K562 (cell line): ENCODE results near the gene PXN. TPM values are rescaled to one million over a fixed set of nuclear protein-coding genes. Genes with fewer than 3 reads are reported as not detected.

Source experiments
- MTA2 ChIP-seq: fragments of 450-650 bp; IDR thresholded peaks from 2 replicates; pipeline ENCODE4 v1.6.1; 2016; ENCODE audit warnings: low read depth
- PML ChIP-seq: IDR thresholded peaks from 2 replicates; pipeline ENCODE4 v1.6.1; 2012; ENCODE audit warnings: low read length, inconsistent platforms
- PTTG1 ChIP-seq: fragments of 450-650 bp; IDR thresholded peaks from 2 replicates; pipeline ENCODE4 v1.6.1; 2016; ENCODE audit warnings: low read depth, mild to moderate bottlenecking, missing genetic modification characterization, missing compliant biosample characterization
- RAD21 ChIP-seq, 2 experiments: fragments of 250-450 bp in 1 of 2; fragments of 450-650 bp in 1 of 2; sonication (Bioruptor Pico) in 1 of 2; formaldehyde crosslinking in 1 of 2; IDR thresholded peaks in 1 of 2; conservative IDR thresholded peaks in 1 of 2; 2 replicates each; pipeline versions ENCODE4 v1.4.0 to v1.8.0; 2020 to 2022; ENCODE audit warnings: mild to moderate bottlenecking in 2 of 2, moderate library complexity in 1 of 2
- RHOXF2B ChIP-seq: fragments of 250-450 bp; sonication (Bioruptor Pico); conservative IDR thresholded peaks from 2 replicates; pipeline ENCODE4 v1.5.1; 2021
- RUNX1 ChIP-seq: sonication (generic); IDR thresholded peaks from 2 replicates; pipeline ENCODE4 v1.6.1; 2016; ENCODE audit warnings: antibody characterized with exemption, low read depth
- SMARCE1 ChIP-seq: fragments of 450-650 bp; IDR thresholded peaks from 2 replicates; pipeline ENCODE4 v1.7.1; 2016; ENCODE audit warnings: mild to moderate bottlenecking
- SRSF3 ChIP-seq: fragments of 200-400 bp; formaldehyde crosslinking; IDR thresholded peaks from 2 replicates; pipeline ENCODE4 v1.6.1; 2016; ENCODE audit warnings: mild to moderate bottlenecking, low read length, moderate library complexity; ENCODE audit not compliant: insufficient read depth
- TEAD4 ChIP-seq, 2 experiments: sonication (generic) in 1 of 2; formaldehyde crosslinking in 1 of 2; IDR thresholded peaks; 2 replicates each; pipeline versions ENCODE4 v1.6.1 to v1.8.0; 2012 to 2022; ENCODE audit warnings: borderline replicate concordance in 1 of 2, inconsistent platforms in 1 of 2, low read length in 1 of 2, mild to moderate bottlenecking in 1 of 2, missing genetic modification reagents in 1 of 2
- XRCC5 ChIP-seq: fragments of 200-400 bp; formaldehyde crosslinking; IDR thresholded peaks from 2 replicates; pipeline ENCODE4 v1.6.1; 2017; ENCODE audit warnings: low read depth, mild to moderate bottlenecking, low read length
- polyA plus RNA-seq, 8 experiments: library from polyadenylated mRNA; depleted of rRNA in 4 of 8; stranded (reverse) in 5 of 8; unstranded in 3 of 8; fragments of >200 nt; fragmentation: Nextera tagmentation in 2 of 8; fragmentation: Illumina TruSeq in 1 of 8; extraction: Ambion mirVana in 2 of 8; extraction: Trizol in 1 of 8; gene quantifications; 2 replicates each; pipeline versions ENCODE4 v1.2.1 to v1.2.3, GENCODE V29; 2011 to 2014; ENCODE audit warnings: inconsistent platforms in 1 of 8, missing spikeins in 1 of 8
- total RNA-seq, 7 experiments: library from RNA; depleted of rRNA in 6 of 7; stranded (reverse); fragments of >200 nt in 6 of 7; fragmentation: Illumina TruSeq in 2 of 7; extraction: Trizol in 2 of 7; gene quantifications; 2 replicates each; pipeline versions ENCODE4 v1.2.1 to v1.2.3, GENCODE V29; 2011 to 2021; ENCODE audit warnings: low replicate concordance in 1 of 7
- TF ChIP-seq, protein P1 (sequence below): sonication (generic); formaldehyde crosslinking; IDR thresholded peaks from 2 replicates; pipeline ENCODE4 v1.8.0; 2023; ENCODE audit warnings: mild to moderate bottlenecking, missing genetic modification reagents
- TF ChIP-seq, protein P2 (sequence below): fragments of 250-450 bp; sonication (Bioruptor Pico); IDR thresholded peaks from 2 replicates; pipeline ENCODE4 v1.4.0; 2020
- TF ChIP-seq, protein P3 (sequence below): fragments of 200-400 bp; formaldehyde crosslinking; IDR thresholded peaks from 2 replicates; pipeline ENCODE4 v1.6.1; 2017; ENCODE audit warnings: mild to moderate bottlenecking, low read depth, low read length, moderate library complexity
- TF ChIP-seq, protein P4 (sequence below): fragments of 450-650 bp; IDR thresholded peaks from 2 replicates; pipeline ENCODE4 v1.6.1; 2016

The PXN gene
- total and polyA plus RNA-seq, 9 of the 15 experiments (the other 6 are each of a cell fraction or from before 2014, with no cell fraction given) = 4.0 to 74.1 (median 18.6) TPM

DNA sequence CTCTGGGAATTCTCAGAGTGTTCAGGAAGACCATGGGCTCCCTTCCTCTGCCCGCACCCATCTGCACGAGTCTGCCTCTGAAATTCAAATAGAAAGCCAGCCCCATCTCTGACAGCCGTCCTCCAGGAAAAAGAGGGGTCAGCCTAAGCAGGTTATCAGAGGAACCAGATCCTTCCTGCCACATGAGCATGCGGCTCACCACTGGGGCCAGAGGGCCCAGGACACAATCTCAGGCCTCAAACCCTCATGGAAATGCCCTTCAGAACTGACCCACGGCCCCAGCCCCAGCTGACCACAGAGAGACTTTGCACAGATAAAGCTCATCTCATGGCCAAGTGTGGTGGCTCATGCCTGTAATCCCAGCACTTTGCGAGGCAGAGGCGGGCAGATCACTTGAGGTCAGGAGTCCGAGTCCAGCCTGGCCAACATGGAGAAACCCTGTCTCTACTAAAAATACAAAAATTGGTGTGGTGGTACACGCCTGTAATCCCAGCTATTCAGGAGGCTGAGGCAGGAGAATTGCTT, 23.2 kb downstream of the PXN start (continued):
- TF ChIP-seq, protein P1, sequence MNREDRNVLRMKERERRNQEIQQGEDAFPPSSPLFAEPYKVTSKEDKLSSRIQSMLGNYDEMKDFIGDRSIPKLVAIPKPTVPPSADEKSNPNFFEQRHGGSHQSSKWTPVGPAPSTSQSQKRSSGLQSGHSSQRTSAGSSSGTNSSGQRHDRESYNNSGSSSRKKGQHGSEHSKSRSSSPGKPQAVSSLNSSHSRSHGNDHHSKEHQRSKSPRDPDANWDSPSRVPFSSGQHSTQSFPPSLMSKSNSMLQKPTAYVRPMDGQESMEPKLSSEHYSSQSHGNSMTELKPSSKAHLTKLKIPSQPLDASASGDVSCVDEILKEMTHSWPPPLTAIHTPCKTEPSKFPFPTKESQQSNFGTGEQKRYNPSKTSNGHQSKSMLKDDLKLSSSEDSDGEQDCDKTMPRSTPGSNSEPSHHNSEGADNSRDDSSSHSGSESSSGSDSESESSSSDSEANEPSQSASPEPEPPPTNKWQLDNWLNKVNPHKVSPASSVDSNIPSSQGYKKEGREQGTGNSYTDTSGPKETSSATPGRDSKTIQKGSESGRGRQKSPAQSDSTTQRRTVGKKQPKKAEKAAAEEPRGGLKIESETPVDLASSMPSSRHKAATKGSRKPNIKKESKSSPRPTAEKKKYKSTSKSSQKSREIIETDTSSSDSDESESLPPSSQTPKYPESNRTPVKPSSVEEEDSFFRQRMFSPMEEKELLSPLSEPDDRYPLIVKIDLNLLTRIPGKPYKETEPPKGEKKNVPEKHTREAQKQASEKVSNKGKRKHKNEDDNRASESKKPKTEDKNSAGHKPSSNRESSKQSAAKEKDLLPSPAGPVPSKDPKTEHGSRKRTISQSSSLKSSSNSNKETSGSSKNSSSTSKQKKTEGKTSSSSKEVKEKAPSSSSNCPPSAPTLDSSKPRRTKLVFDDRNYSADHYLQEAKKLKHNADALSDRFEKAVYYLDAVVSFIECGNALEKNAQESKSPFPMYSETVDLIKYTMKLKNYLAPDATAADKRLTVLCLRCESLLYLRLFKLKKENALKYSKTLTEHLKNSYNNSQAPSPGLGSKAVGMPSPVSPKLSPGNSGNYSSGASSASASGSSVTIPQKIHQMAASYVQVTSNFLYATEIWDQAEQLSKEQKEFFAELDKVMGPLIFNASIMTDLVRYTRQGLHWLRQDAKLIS (CRISPR knock-in tag) = no peak
- TF ChIP-seq, protein P2, sequence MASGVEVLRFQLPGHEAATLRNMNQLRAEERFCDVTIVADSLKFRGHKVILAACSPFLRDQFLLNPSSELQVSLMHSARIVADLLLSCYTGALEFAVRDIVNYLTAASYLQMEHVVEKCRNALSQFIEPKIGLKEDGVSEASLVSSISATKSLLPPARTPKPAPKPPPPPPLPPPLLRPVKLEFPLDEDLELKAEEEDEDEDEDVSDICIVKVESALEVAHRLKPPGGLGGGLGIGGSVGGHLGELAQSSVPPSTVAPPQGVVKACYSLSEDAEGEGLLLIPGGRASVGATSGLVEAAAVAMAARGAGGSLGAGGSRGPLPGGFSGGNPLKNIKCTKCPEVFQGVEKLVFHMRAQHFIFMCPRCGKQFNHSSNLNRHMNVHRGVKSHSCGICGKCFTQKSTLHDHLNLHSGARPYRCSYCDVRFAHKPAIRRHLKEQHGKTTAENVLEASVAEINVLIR (CRISPR knock-in tag) = 0 out of 2 replicates have a peak, but pooled peaks have one; percentile 33
- no peak for TF ChIP-seq SRSF3
- peak; percentile 96 for TF ChIP-seq TEAD4 (IDR thresholded peaks at IDR 0.05; ENCODE audit: low read length)
- no peak; the same call in 1 of the 2 replicates for TF ChIP-seq TEAD4 (CRISPR knock-in tag; IDR thresholded peaks at IDR 0.05; ENCODE audit: borderline replicate concordance)
- TF ChIP-seq, protein P3, sequence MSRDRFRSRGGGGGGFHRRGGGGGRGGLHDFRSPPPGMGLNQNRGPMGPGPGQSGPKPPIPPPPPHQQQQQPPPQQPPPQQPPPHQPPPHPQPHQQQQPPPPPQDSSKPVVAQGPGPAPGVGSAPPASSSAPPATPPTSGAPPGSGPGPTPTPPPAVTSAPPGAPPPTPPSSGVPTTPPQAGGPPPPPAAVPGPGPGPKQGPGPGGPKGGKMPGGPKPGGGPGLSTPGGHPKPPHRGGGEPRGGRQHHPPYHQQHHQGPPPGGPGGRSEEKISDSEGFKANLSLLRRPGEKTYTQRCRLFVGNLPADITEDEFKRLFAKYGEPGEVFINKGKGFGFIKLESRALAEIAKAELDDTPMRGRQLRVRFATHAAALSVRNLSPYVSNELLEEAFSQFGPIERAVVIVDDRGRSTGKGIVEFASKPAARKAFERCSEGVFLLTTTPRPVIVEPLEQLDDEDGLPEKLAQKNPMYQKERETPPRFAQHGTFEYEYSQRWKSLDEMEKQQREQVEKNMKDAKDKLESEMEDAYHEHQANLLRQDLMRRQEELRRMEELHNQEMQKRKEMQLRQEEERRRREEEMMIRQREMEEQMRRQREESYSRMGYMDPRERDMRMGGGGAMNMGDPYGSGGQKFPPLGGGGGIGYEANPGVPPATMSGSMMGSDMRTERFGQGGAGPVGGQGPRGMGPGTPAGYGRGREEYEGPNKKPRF = no peak
- TF ChIP-seq PML = peak; percentile 89
- TF ChIP-seq, protein P4, sequence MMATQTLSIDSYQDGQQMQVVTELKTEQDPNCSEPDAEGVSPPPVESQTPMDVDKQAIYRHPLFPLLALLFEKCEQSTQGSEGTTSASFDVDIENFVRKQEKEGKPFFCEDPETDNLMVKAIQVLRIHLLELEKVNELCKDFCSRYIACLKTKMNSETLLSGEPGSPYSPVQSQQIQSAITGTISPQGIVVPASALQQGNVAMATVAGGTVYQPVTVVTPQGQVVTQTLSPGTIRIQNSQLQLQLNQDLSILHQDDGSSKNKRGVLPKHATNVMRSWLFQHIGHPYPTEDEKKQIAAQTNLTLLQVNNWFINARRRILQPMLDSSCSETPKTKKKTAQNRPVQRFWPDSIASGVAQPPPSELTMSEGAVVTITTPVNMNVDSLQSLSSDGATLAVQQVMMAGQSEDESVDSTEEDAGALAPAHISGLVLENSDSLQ = peak; percentile 48
- TF ChIP-seq RAD21 (CRISPR knock-in tag; conservative IDR thresholded peaks at IDR 0.05 in 1 of 2, IDR thresholded peaks at IDR 0.05 in 1 of 2) = peak in 1 of 2 experiments; percentile 37; a peak in 2 of 4 replicates
- no peak for TF ChIP-seq RHOXF2B (CRISPR knock-in tag)
- TF ChIP-seq MTA2 = peak; percentile 90
- peak; percentile 87 for TF ChIP-seq SMARCE1
- peak; percentile 92 for TF ChIP-seq RUNX1
- TF ChIP-seq PTTG1 (tag) = no peak
- TF ChIP-seq XRCC5 = no peak
